ENCODE results near the gene DVL1. TPM values are rescaled to one million over a fixed set of nuclear protein-coding genes. Genes with fewer than 3 reads are reported as not detected.

DVL1 gene
- total RNA-seq, 2 experiments from 2014 or later: 29.1 to 30.7 TPM

- peaks cover 25% of the 10 kb centered on the region for H3K4me1 Mint-ChIP-seq (ENCODE audit: low read depth)
- DNase-seq (no peak), ATAC-seq (no peak)
- POLR2A ChIA-PET: interaction anchor here (0.7 to 1.3 kb wide), 2 partner anchors 17 to 21 kb away, joined by 3 to 7 read pairs; partner anchors contain the start of gene AURKAIP1
- peaks cover 26% of the 10 kb centered on the region for H3K27me3 Mint-ChIP-seq (ENCODE audit: low read depth)
- H3K9me3 Mint-ChIP-seq (ENCODE audit: insufficient read depth): no peaks in the 10 kb centered on the region
- no peak overlapping the region for H3K27ac Mint-ChIP-seq
- H3K36me3 Mint-ChIP-seq (ENCODE audit: low read depth): no peaks in the 10 kb centered on the region
- CTCF ChIA-PET: no interaction called here
- H3K4me3 Mint-ChIP-seq: no peak overlapping the region
Observed at GRCh38 chr1:1354271-1355247, 5.3 kb upstream of the DVL1 start.

DNA sequence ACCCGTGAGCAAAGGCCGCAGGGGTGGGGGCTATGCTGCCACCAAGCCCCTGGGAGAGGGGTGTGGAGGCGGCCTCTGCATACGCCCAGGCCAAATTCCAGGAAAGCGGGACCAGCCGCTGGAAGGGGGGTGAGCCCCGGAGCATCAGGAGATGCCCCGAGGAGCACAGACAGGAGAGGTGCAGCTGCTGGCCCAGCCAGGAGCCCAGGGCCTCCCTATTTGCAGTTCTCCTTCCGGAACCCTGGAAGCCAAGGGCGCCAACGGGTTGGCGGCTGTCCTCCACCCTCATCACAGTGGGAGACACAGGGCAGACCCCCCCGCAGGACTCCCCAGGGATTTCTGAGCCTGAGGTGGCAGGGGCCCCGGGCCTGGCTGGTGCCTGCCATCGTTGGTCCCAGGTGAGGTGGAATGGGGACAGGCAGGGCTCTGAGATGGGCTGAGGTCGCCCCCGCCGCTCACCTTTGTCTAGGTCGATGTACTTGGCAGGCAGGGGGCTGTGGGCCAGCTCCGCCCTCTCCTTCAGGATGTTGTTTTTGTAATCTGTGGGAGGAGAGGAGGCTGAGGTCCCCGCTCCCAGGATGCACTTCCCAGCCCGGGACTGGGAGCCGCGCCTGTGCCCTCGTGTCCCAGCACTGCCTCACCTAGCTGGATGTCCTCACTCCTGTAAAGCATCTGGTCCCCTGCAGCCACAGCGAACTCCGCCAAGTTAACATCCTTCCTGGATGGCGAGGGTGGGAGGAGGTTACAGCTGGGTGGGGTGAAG lies 4.4 kb upstream of the DVL1 start:
- POLR2A ChIA-PET: interaction anchor here (0.6 to 0.7 kb wide), 2 partner anchors 18 to 146 kb away, joined by 3 read pairs; no protein-coding TSS in a partner anchor
- CTCF ChIA-PET: interaction anchor here (2.7 kb wide), 1 partner anchor 18 kb away, joined by 14 read pairs; no protein-coding TSS in a partner anchor
- H3K27ac Mint-ChIP-seq: no peak overlapping the region

DNA sequence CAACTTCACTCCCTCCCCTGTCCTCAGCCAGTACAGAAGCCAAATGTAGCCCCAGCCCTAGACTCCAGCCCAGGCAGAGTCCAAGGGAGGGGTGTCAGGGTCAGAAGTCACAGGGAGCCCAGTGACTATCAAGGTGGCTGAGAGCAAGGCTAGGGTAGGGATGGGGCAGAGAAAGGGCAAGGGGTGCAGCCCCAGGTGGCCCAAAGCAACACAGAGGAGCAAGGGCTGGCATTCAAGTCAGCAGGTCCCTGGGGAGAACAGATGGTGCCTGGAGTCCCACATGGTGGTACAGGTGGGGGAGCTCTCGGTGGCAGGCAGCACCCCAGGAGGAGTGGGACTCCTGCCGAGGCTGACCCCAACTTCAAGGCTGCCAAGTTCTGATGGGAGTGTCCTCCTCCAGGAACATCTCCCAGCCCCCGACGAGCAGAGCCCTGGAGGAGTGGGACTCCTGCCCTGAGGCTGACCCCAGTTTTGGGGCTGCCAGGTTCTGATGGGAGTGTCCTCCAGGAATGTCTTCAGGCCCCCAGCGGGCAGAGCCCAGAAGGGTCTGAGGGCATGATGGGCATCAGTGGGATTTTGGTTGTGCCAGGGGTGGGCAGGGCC lies 3.7 kb upstream of the DVL1 start:
- POLR2A ChIA-PET: no interaction called here
- peaks cover 23% of the 10 kb centered on the region for H3K27me3 Mint-ChIP-seq (ENCODE audit: low read depth)
- no peak for ATAC-seq
- DNase-seq: no peak
- CTCF ChIA-PET: interaction anchor here (2.7 kb wide), 1 partner anchor 19 kb away, joined by 14 read pairs; no protein-coding TSS in a partner anchor
- H3K9me3 Mint-ChIP-seq (ENCODE audit: insufficient read depth): no peaks in the 10 kb centered on the region
- no peaks in the 10 kb centered on the region for H3K36me3 Mint-ChIP-seq (ENCODE audit: low read depth)
- peaks cover 16% of the 10 kb centered on the region for H3K4me1 Mint-ChIP-seq (ENCODE audit: low read depth)
- H3K27ac Mint-ChIP-seq: no peak overlapping the region
- no peak overlapping the region for H3K4me3 Mint-ChIP-seq

More for the DNA sequence above, 4.4 kb upstream of the DVL1 start:
- H3K27me3 Mint-ChIP-seq (ENCODE audit: low read depth): peaks cover 23% of the 10 kb centered on the region
- ATAC-seq: no peak
- H3K36me3 Mint-ChIP-seq (ENCODE audit: low read depth): no peaks in the 10 kb centered on the region
- DNase-seq: no peak
- no peak overlapping the region for H3K4me3 Mint-ChIP-seq
- peaks cover 16% of the 10 kb centered on the region for H3K4me1 Mint-ChIP-seq (ENCODE audit: low read depth)
- H3K9me3 Mint-ChIP-seq (ENCODE audit: insufficient read depth): no peaks in the 10 kb centered on the region

DNA sequence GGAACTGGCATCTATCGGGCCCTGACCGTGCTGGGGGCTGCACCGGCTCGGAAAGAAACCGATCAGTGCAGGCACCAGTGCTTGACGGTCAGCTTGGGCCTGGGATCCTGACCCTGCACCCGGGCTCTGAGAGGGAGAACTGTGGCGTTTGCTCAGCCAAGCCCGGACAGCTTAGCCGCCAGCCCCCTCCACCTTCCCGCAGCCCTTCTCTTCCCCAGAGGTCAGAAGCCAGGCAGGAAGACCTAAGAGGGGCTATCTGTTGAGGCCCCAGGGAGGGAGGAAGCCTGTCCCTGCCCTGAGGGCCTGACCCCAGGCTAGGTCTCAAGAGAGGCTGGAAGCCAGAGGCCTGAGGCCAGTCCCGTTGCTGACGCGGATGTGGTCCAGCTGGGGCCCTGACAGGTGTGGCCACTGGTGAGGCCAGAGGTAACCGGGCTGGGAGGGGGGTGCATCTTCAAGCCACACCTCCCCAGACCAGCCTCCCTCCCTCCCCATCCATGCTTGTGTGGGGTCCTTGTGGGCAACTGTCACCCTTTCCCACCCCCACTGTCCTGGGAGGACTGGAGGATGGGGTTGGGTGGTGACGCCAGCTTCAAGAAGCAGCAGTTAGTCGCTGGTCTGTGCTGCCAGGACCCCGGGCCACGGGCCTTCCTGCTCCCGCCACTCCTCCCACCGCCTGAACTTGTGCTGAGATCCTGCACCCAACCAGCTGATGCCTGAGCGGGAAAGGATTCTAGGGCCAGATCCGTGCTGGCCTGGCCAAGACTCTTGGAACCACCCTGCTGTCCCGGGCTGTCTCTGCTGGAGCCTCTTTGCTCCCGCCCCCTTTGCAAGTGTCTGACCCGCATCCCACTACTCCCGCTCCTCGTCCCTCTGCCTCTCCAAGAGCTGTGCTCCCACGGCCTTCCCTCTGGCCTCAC lies 2.6 kb upstream of the DVL1 start:
- Mint-ChIP-seq H3K27me3 (ENCODE audit: low read depth) (peaks cover 21% of the 10 kb centered on the region), H3K4me3 (peak overlapping the region; percentile 56), H3K36me3 (ENCODE audit: low read depth) (no peaks in the 10 kb centered on the region), H3K9me3 (ENCODE audit: insufficient read depth) (no peaks in the 10 kb centered on the region), H3K27ac (peak overlapping the region; percentile 70), H3K4me1 (ENCODE audit: low read depth) (peaks cover 25% of the 10 kb centered on the region)
- ChIA-PET CTCF (interaction anchor here (2.7 kb wide), 1 partner anchor 20 kb away, joined by 14 read pairs; no protein-coding TSS in a partner anchor), POLR2A (interaction anchor here (1.1 kb wide), 1 partner anchor 19 kb away, joined by 4 read pairs; no protein-coding TSS in a partner anchor)
- no peak for ATAC-seq
- no peak for DNase-seq

GRCh38 chr1:1348420-1349255 lies 580 bp downstream of the DVL1 start:
- POLR2A ChIA-PET: interaction anchor here (0.6 kb wide), 1 partner anchor 72 kb away, joined by 3 read pairs; no protein-coding TSS in a partner anchor
- H3K9me3 Mint-ChIP-seq (ENCODE audit: insufficient read depth): no peaks in the 10 kb centered on the region
- H3K27ac Mint-ChIP-seq: peak overlapping the region; percentile 57
- no peaks in the 10 kb centered on the region for H3K36me3 Mint-ChIP-seq (ENCODE audit: low read depth)
- CTCF ChIA-PET: interaction anchor here (1.0 to 2.6 kb wide), 4 partner anchors 15 to 226 kb away, joined by 3 to 12 read pairs (median 6); partner anchors contain the start of gene AURKAIP1
- H3K4me1 Mint-ChIP-seq (ENCODE audit: low read depth): peaks cover 27% of the 10 kb centered on the region
- no peak for DNase-seq
- peak overlapping the region; percentile 70 for H3K4me3 Mint-ChIP-seq
- H3K27me3 Mint-ChIP-seq (ENCODE audit: low read depth): peaks cover 15% of the 10 kb centered on the region
- ATAC-seq: peak; percentile 47

DNA sequence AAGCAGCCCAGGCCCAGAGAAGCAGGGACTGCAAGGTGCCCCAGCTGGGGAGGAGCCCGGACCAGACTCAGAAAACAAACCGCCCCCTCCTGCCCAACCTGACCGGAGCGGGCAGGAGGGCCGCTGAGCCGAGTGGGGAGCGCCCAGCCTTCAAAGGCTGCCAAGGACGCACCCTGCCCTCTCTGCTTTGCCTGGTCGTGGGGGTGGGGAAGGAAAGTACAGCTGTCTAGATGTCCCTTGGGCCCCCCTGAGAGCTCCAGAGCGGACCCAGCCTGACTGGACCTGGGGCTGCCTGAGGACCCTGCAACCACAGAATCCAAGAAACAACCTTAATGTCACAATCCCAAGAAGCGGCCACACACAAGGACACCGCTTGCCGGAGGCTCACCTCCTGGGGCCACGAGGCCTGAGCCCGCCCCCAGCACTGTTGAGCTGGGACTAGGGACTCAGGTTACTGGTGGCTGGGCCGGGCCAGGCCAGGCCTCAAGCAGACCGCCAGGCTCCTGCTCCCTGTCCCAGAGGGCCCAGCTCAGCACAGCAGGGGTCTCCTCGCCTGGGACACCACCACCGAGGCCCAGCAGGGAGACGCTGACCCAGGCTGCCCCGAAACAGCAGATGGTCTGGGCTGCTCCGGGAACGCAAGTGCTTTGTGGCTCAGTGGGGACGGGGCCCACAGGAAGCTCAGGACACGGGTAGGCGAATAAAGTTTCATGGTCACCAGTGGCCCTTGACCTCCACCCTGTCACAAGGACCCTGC lies 1.4 kb downstream of the DVL1 start:
- H3K27me3 Mint-ChIP-seq (ENCODE audit: low read depth): peaks cover 9% of the 10 kb centered on the region
- no peaks in the 10 kb centered on the region for H3K36me3 Mint-ChIP-seq (ENCODE audit: low read depth)
- DNase-seq: no peak
- ChIA-PET CTCF (interaction anchor here (1.0 to 2.6 kb wide), 4 partner anchors 14 to 225 kb away, joined by 3 to 12 read pairs (median 6); partner anchors contain the start of gene AURKAIP1), POLR2A (no interaction called here)
- peaks cover 27% of the 10 kb centered on the region for H3K4me1 Mint-ChIP-seq (ENCODE audit: low read depth)
- no peak for ATAC-seq
- H3K4me3 Mint-ChIP-seq: peak overlapping the region; percentile 70
- no peaks in the 10 kb centered on the region for H3K9me3 Mint-ChIP-seq (ENCODE audit: insufficient read depth)
- peak overlapping the region; percentile 57 for H3K27ac Mint-ChIP-seq

- peaks cover 21% of the 10 kb centered on the region for H3K4me1 Mint-ChIP-seq (ENCODE audit: low read depth)
- no peaks in the 10 kb centered on the region for H3K9me3 Mint-ChIP-seq (ENCODE audit: insufficient read depth)
- peaks cover 2% of the 10 kb centered on the region for H3K27me3 Mint-ChIP-seq (ENCODE audit: low read depth)
- ATAC-seq: no peak
- CTCF ChIA-PET: interaction anchor here (1.9 to 2.6 kb wide), 2 partner anchors 25 to 28 kb away, joined by 8 to 12 read pairs; partner anchors contain the start of gene AURKAIP1
- no peak overlapping the region for H3K27ac Mint-ChIP-seq
- no peak for DNase-seq
- H3K4me3 Mint-ChIP-seq: peak overlapping the region; percentile 70
- H3K36me3 Mint-ChIP-seq (ENCODE audit: low read depth): no peaks in the 10 kb centered on the region
- POLR2A ChIA-PET: no interaction called here
Observed at GRCh38 chr1:1347026-1347595, 2.1 kb downstream of the DVL1 start.

GRCh38 chr1:1346501-1346890 lies 2.7 kb downstream of the DVL1 start:
- Mint-ChIP-seq H3K4me3 (no peak overlapping the region), H3K27ac (no peak overlapping the region), H3K4me1 (ENCODE audit: low read depth) (peaks cover 20% of the 10 kb centered on the region), H3K9me3 (ENCODE audit: insufficient read depth) (no peaks in the 10 kb centered on the region), H3K36me3 (ENCODE audit: low read depth) (no peaks in the 10 kb centered on the region), H3K27me3 (ENCODE audit: low read depth) (no peaks in the 10 kb centered on the region)
- ChIA-PET CTCF (interaction anchor here (2.6 kb wide), 1 partner anchor 29 kb away, joined by 8 read pairs; the partner anchor contains the start of gene AURKAIP1), POLR2A (no interaction called here)
- ATAC-seq (no peak), DNase-seq (no peak)

GRCh38 chr1:1345860-1346500 lies 3.2 kb downstream of the DVL1 start:
- ChIA-PET CTCF (no interaction called here), POLR2A (interaction anchor here (1.4 kb wide), 1 partner anchor 29 kb away, joined by 3 read pairs; the partner anchor contains the start of gene AURKAIP1)
- no peak for DNase-seq
- ATAC-seq: no peak
- H3K4me3 Mint-ChIP-seq: no peak overlapping the region
- no peaks in the 10 kb centered on the region for H3K27me3 Mint-ChIP-seq (ENCODE audit: low read depth)
- peaks cover 5% of the 10 kb centered on the region for H3K36me3 Mint-ChIP-seq (ENCODE audit: low read depth)
- no peaks in the 10 kb centered on the region for H3K9me3 Mint-ChIP-seq (ENCODE audit: insufficient read depth)
- H3K4me1 Mint-ChIP-seq (ENCODE audit: low read depth): peaks cover 20% of the 10 kb centered on the region
- H3K27ac Mint-ChIP-seq: no peak overlapping the region

Data from activated CD8-positive, alpha-beta T cell treated with anti-CD3 and anti-CD28 coated beads, Interleukin-2, amount 10 ng/mL, durations not matched to agents 7 days and 5 days (primary cell).